T-helper 22 cell (primary cell): ENCODE measurements around the gene CD300LG.
"Not testable (repeated sequence)": the region's sequence is repeated elsewhere in the genome, so short reads cannot be mapped to it uniquely, and the experiment has no call there.

Experiments
- DNase-seq: peaks from one replicate; pipeline ENCODE4 v3.0.0-alpha.2; 2020; ENCODE audit warnings: low read depth

Gene CD300LG

DNA sequence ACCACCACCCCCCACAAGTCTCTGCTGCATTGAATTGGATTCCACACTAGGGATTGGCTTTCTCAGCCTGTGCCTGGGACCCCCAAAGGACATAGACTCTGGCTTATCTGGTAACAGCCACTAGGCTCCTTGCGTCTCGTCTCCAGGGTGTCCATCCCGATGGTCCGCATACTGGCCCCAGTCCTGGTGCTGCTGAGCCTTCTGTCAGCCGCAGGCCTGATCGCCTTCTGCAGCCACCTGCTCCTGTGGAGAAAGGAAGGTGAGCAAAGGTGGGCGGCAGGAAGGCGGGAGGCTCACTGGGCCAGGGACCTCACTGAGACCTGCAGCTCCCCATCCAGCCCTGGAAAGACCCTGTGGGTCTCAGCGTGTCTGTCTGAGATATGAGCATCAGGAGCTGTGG is 8.1 kb downstream of the CD300LG start:
- no peak for DNase-seq

DNA sequence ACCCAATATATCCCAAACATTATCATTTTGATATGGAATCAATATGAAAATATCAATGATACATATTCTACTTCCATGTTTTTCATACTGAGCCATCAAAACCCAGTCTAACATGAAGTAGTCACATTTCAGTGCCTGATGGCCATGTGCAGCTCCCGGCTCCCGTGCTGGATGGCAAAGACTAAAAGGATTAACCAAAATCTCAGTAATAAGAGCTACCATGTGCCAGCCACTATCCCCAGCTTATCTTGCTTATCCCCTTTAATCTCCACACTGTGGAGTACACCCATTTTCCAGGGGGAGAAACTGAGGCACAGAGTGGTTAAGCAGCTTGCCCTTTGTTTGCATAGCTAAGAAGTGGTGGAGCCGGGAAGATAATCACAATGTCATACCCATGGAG is 9.2 kb downstream of the CD300LG start:
- DNase-seq = no peak

DNA sequence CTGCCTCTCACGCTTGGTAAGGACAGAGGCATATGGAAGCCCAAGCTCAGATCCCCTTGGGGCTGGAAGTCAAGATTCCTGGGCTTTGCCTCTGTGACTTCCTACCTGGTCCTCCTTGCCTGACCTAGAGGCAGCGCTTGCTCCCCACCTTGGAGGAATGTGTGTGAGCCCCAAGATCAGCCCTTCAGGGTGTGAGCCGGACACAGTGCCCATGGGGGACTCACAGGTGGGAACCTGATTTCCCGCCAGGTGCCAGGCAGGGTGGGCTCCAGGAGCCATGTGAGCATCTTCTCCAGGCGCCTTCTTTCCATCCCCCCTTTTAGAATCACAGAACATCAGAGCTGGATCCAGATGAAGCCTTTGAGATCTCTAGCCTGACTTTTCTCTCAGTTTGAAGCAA is 10.2 kb downstream of the CD300LG start:
- DNase-seq = no peak

DNA sequence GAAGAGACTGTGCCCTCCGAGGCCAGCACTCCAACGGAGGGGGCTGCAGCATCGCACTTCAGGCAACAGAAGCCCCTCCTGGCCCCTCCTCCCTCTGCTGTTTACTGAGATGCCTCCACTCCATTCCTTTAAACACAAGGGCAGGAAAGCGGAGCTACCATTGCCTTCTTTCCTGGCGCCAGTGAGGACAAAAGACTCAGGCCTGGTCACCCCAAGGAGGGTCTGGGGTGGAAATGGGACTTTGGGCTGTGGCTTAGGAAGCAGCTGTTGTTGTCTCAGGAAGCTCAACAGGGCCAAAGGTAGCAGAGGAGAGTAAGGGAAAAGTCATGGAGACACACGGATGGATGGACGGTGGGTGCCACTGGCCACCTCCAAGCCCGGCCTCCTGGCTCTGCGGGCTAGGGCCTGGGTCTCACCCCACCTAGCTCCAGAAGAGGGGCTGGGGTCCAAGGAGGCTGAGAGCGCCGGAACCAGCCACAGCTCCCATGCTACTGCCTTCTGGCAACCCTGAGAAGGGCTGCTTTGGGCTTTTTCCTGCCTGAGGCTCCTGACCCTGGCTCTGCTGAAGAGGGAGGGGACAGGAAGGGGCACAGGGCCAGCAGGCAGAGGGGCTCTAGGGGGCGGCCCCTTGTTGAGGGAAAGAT is 11.1 kb downstream of the CD300LG start:
- DNase-seq = no peak

DNA sequence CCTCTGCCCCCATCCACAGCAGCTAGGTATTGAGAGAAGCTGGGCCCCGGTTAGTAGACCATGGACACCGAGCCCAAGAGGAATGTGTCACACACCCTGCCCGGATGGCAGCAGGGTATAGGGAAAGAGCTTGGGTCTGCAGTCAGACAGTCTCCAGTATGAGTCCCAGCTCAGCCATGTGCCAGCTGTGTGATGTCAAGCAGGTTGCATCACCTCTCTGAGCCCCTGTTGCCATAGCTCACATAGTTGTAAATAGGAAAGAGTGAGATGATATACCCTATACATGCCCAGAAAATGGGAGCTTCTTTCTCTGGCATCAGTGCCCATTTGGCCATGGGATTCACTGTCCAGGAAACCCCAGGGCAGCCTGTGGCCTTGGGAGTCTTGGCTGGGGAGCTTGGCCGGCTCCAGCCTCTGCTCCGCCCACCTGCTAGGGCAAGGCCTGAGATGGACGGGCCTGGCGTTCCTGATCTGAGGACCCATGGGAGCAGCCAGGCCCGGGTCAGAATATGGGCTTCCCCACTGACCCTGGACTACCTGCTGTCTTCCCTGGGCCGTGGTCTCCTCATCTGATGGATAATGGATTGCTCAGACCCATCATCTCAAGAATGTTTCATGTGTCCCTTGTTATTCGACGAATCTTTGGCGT is 13.2 kb downstream of the CD300LG start:
- DNase-seq = no peak

DNA sequence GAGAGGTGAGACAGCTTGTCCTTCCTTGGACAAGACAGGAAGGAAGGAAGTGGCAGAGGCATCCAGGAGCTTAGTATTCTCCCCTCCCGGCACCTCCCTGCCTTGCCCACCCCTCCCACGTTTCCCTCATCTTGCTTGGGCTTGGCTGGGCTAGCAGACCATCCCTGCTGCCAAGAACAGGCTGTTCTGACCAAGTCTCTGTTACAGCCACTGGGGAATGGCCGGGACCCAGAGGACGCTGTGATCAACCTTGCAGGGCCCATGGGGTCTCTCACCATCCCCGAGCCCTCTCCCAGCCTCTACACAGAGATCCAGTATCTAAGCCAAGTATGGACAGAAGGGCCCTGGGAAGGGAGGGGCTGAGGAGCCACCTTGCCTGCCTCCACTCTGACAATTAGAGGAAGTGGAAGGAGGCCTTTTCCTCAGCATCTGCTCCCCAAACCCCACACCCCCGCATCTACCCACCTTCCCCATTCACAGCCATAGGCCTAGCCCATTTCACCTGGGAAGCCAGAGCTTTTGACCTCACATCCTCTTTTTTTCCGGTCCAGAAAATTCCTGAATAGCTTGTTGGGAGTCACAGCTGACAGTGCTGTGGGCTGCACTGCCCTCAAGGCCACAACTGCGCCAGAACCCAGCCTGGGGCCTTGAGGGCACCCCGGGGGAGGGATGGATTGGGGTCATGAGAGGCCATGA is 14.1 kb downstream of the CD300LG start:
- DNase-seq = no peak

DNA sequence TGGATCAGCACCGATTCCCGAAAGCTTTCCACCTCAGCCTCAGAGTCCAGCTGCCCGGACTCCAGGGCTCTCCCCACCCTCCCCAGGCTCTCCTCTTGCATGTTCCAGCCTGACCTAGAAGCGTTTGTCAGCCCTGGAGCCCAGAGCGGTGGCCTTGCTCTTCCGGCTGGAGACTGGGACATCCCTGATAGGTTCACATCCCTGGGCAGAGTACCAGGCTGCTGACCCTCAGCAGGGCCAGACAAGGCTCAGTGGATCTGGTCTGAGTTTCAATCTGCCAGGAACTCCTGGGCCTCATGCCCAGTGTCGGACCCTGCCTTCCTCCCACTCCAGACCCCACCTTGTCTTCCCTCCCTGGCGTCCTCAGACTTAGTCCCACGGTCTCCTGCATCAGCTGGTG is 15.0 kb downstream of the CD300LG start:
- no peak for DNase-seq

DNA sequence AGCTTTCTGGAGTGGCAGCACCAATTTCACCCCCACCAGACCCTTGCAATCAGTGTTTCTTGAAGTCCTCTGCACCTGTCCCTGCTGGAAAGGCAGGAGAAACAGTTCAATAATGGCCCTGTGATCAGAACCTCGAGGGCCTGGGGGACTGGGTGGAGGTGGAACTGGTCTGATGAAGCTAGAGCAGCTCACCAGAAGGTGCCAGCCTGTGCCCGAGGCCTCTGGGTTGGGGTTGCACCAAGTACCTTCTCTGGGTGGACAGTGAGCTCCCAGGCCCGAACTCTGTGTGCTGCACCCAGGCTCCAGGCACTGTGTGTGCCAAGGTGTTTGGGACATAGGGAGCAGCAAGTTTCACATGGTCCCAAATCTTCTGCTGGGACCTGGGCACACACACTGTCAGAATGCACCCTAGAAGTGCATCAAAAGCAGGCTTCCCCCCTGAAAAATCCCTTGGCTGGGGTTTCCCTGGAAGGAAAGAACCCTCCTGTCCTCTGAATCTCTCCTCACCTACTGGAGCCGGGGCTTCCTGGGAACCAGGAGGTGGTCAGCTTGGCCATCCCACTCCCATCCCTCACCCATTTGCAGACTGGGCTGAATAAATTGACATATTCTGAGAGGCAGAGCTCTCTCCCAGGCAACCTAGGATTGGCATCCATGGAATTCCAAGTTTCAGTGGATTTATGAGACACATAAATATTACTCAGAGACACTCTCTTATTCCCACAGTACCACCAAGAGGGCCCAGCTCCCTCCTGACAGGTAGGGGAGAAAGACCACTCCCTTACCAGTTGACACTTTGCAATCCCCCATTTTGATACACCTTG is 17.4 kb downstream of the CD300LG start:
- DNase-seq = no peak

DNA sequence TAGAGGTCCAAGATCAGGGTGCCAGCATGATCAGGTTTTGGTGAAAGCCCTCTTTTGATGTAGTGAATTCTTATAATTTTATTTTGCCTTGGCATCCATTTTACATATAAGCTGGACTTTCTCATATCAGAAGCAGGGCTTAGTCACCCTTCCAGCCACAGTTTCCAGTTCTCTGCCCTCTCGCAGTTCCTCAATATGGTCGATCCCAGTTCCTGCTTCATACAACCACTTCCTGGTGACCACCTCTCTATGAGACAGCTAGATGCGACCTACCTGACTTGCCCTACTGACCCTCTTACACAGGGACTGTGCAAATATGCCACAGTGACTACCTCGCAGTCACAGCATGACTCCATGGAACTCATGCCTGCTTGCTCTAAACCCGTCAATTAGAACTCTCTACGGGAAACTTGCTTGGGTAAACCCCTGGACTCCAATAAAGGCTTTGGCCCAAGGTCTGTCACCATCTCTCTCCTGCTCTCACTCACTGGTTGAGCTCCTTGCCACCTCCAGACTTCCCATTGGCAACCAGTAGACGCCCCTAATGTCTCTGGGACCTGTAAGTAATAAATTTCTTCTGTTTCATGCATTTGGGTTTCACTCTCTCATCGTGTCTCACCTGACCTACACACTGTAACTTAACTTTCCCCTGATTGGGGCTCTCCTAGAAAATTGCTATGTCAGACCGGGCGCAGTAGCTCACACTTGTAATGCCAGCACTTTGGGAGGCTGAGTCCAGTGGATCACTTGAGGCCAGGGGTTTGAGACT is 21.4 kb downstream of the CD300LG start:
- DNase-seq = no peak

DNA sequence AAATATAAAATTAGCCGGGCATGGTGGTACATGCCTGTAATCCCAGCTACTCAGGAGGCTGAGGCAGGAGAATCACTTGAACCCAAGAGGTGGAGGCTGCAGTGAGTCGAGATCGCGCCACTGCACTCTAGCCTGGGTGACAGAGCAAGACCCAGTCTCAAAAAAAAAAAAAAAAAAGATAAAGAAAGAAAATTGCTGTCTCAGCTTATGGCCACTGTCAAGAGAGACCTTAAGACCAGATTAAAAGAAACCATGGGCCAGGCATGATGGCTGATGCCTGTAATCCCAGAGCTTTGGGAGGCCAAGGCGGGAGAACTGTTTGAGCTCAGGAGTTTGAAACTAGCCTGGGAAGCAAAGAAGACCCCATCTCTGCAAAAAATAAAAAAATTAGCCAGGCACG is 22.1 kb downstream of the CD300LG start:
- DNase-seq = not testable (repeated sequence)

DNA sequence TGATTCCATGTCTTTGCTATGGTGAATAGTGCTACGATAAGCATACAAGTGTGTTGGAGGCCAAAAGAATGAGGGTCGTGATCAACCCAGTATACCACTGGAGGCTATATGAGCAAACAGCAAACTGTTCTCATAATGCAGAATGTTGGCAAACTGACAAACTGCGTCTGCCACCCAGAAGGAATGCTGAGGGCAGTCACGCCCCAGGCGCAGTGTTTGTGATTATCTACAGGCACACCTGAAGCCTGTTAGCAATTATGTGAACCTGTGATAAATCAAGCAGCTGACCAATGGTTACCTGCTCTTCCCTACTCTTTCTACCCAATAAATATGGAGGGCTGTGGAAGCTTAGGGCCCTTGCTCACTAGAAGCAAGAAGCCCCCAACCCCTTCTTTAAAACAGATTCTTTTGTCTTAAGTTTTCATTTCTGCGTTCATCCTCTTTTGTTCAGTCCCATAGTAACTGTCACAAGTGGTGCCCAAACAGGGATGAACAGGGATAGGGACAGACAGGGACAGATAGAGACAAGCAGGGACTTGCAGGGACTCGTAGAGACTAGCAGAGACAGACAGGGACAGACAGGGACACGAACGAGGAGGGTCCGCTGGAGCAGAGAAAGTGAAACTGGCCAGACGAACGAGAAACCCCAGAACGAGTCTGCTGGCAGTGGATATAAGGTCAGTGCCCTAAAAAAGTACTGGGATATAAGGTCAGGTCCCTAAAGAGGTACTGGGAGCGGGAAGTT is 25.1 kb downstream of the CD300LG start:
- DNase-seq = no peak

DNA sequence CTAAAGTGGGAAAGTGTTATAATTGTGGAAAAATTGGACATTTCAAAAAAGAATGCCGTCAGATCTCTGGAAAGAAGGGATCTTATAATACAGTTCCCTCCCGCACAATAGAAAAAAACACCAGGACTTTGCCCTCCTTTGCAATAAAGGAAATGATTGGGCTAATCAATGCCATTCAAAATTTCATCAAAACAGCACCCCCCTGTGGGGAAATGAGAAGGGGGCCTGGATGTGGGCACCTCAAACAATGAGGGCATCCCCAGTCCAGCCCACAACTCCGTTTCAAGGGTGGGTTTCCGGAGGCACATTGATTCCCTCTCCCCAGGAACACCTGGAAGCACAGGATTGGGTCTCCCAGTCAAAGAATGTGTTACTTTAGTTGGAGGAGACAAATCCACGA is 26.1 kb downstream of the CD300LG start:
- no peak for DNase-seq

DNA sequence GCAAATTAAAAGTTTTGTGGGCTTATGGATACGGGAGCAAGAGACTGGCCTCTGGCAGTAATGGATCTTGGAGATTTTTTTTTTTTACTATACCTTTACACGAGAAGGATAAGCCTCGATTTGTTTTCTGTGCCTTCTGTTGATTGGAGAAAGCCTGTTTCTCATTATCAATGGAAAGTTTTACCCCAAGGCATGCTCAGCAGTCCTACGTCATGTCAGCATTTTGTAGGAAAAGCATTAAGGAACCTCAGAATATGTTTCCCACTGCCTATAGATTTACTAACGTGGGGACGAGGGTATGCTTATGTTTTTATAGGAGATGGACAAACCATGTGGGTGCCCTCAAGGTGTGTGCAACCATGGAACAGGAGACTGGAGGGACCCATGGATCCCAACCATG is 26.8 kb downstream of the CD300LG start:
- no peak for DNase-seq

DNA sequence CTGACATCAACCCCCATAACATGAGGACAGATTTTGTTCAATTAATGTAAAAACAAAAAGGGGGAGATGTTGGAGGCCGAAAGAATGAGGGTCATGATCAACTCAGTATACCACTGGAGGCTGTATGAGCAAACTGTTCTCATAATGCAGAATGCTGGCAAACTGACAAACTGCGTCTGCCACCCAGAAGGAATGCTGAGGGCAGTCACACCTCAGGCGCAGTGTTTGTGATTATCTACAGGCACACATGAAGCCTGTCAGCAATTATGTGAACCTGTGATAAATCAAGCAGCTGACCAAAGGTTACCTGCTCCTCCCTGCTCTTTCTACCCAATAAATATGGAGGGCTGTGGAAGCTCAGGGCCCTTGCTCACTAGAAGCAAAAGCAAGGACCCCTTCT is 27.3 kb downstream of the CD300LG start:
- no peak for DNase-seq

DNA sequence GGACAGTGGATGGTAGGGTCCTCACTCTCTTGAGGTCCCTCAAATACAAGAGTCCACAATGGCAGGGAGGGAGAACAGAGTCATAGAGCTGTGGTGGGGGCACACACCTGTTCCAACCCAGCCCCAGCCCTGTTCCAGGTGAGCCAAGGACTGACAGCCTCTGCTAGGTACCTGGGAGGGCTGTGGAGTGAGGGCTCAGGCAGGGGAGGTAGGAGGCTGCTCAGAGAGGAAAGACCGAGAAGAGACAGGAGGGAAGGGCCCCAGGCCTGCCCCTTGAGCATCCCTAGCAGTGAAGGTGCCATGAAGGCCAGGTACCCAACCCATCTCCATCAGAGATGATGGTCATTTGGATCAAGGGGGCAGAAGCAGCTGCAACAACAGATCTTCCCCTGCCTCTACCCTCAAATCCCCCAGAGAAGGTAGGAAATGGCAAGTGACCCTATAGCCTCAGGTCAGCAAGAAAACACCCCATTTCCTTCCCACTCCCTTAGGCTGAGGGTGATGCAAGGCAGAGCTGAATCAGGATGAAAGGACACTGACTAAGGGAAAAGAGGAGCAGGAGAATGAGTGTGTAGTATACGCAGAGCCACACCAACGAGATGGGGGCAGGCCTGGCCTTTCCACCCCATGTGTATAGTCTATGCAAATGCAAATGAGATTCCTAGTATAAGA is 28.6 kb downstream of the CD300LG start:
- DNase-seq = no peak

DNA sequence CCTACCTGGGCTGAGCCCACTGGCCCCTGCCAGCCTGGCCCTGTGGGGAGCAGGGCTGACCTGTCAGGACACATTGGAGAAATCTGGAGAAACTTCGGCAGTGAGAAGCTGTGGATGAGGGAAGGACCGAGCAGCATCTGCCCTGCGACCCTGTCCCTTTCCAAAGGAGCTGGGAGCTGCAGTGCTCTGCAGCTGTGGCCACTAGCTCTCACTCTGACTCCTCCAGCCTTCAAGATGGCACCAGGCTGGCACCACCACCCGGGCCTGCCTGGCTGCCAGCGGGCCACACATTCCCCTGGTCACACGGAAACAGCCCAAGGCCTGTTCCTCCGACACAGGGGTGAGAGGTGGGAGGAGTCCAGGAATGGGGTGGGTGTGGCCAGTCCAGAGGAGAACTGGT is 30.1 kb downstream of the CD300LG start:
- DNase-seq = no peak

DNA sequence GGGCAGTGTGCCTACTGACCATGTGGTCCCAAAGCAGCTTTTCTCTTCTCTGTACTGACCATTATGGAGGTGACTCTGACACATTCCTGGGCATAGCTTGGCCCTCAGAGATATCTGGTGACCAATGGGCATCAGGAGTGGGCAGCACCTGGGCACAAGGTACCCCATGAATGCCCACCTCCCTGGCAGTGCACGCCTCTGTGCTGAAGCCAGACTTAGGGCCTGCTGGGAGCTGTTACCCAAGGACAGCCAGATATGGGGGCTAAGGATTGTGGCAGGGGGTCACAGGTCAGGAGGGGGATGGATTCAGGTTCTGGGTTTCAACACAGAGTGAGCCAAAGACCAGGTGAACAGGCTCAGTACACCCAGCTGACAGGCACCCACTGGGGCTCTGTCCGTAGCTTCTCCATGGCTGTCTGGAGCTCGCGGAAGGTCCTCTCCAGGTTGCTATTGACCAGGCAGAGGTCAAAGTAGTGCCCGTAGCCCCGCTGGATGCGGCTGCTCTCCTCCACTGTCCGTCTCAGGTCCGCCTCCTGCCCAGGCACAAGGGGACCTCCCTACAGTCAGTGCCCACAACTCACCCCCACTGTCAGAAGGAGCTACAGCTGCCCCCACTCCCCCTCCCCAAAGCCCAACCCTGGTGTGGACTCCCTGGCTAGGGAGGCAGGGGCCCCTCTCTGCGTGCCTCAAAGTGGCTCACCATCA is 30.6 kb downstream of the CD300LG start:
- DNase-seq = no peak

DNA sequence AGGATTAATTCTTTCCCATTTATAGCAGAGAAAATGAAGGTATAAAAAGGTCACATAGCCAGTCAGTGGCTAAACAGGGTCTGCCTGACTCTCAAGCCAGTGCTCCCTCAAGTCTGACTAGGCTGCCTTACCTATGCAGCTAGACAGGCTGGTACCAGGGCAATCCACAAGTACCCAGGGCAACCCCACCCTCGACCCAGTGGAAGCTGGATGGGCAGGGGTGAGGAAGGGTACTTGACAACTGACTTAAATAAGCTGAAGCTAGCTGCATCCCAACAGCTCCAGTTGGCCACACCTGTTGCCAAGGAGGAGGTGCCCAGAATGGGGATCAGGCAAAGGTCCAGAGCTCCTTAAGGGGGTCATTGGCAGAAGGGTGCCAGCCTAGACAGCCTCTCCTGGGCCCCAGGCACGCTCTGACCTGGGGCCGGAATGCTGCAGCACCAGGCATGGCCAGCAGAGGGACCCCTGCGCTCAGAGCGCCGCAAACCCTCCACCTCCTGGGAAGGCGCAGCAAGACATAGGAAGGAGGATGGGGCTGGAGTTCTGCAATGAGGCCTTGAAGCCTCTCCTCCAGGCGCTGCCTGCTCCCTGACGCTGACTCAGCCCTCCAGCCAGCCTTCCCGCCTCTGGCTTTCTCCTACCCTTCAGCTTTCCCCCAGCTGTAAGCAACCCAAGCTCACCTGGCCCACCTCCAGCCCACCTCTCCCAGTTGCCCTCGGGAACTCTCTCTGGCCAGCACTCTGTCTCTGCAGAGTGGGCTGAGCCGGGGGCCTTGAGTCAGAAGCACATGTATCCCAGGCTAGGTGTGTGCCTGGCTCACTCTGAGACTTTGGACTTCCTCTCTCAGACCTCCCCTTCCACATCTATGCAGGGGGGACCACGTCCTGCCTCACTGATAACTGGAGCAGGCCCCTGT is 31.5 kb downstream of the CD300LG start:
- no peak for DNase-seq
